Ramos (cell line): ENCODE data around the gene KIF1A.

Source experiments
- in situ Hi-C: fragments of 300-500 bp; cut with MboI; formaldehyde crosslinking; loops from one replicate; pipeline ENCODE4 v1.14.3; 2022; ENCODE audit warnings: low sequenced_read_pairs; ENCODE audit not compliant: unreplicated experiment

The KIF1A gene

DNA sequence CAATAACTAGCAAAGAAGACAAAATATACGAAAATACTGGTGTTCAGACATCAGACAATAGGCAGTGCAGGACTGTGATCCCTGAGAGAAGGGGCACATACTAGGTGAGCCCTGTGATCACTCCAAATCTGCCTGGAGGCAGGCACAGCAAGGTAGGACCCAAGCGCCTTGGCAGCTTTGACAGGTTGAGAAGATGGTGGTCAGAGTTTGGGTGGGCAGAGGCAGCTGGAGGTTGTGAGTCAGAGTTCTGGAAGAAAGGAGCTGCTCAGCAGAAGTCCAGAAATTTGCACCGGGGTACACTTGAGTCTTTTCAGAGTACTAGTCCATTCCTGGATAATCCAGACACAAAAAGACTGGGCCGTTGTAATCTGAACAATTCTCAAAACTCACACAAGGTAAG is 14.0 kb downstream of the KIF1A start:
- in situ Hi-C loops: no loop called here

GRCh38 chr2:240803191-240803590 is 16.8 kb downstream of the KIF1A start:
- in situ Hi-C loops: no loop called here

DNA sequence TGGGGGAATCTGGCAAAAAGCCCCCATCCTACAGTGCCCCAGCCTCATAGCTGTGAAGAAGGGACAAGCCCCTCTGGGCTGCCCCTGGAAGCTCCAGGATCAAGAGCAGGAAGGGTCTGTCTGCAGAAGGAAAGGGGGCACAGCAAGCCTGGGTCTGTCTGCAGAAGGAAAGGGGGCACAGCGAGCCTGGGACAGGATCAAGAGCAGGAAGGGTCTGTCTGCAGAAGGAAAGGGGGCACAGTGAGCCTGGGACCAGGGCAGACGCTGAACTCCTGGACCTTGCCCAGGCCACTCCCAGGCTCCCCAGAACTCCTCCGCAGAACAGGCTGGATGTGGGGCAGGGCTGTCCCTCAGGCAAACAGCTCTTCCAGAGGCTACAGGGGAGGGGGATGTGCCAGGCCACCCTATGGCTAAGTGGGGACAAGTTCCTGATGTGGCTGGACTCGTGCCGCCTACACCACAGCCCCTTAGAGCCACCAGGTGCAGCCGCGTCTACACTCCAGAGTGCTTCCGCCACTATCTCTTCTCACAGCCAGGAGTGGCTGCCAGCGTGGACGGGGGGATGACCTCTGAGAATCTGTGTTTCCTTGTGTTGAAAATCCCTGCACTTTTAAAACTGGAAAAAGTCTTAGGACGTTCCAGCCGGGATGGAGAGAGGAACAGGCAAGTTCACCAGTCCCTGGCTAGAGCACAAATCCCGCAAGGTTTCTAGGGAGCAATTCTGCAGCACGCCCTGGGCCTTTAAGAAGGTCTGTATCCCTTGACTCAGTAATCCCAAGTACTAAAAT is 20.8 kb downstream of the KIF1A start:
- in situ Hi-C loops: no loop called here

DNA sequence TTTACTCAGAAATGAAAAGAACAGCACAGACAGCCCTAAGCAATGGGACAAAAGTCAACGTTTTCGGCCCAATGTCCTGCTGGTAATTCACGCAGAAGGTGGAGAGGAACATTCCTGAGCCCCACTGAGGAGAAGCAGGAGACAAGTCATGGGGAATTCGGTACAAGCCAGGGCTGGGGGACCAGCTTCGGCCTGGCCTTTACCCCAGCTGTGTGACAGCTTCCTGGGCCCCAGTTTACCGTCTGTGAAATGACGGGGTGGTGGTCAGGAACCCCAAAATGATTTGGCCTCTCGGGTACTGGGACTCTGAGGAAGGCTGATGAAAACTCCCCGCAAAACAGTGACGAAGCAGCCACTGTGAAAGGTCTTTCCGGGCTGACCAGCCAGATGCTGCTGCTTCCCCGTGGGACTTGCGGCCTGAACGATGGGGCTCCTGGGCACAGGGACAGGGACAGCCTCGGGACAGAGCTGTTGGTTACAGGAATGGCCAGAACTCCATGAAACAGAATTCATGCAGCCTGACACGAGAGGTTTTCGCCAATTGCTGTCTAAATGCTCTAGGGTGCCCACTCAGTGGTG is 21.6 kb downstream of the KIF1A start:
- in situ Hi-C loops: no loop called here

- in situ Hi-C loops: no loop called here
Observed at GRCh38 chr2:240797914-240798313, 22.1 kb downstream of the KIF1A start.

- in situ Hi-C loops: no loop called here
Observed at GRCh38 chr2:240797500-240797895, 22.5 kb downstream of the KIF1A start.

DNA sequence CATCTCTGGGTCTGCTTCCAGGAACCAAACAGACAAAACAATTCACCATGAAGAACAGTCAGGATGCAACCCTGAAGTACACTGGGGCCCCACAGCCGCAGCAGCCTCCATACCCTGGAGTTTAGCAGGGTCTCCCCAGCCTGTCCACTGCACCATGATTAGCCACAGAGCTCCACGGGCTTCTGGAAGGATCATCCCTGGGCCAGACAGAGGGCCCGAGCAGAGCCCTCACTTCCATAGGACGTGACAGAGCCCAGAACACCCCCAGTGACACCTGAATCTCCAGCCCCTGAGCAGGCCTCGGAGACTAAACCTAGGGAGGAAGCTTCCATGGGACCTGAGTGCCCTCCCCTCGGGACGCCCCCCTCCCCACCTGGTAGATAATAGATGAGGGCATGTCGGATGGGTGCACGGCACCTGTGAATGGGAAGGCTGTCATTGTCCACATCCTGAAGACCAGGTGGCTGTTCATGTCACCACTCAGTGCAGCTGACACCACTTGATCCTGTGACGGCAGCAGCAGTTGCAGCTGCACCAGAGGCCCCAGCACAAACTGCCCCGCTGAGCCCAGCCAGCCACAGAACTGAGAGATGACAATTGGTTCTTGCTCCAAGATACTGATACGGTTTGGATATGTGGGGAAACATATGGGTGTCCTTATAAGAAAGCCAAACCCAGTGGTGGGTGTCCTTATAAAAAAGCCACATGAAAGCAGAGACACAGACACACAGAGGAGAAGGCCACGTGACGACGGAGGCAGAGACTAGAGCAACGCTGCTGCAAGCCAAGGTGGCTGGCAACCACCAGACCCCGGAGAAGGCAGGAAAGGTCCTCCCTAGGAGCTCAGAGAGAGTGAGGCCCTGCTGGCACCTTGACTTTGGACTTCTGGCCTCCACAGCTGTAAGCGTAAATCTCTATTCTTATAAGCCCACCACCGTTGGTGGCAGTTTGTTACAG is 23.2 kb downstream of the KIF1A start:
- in situ Hi-C loops: no loop called here

DNA sequence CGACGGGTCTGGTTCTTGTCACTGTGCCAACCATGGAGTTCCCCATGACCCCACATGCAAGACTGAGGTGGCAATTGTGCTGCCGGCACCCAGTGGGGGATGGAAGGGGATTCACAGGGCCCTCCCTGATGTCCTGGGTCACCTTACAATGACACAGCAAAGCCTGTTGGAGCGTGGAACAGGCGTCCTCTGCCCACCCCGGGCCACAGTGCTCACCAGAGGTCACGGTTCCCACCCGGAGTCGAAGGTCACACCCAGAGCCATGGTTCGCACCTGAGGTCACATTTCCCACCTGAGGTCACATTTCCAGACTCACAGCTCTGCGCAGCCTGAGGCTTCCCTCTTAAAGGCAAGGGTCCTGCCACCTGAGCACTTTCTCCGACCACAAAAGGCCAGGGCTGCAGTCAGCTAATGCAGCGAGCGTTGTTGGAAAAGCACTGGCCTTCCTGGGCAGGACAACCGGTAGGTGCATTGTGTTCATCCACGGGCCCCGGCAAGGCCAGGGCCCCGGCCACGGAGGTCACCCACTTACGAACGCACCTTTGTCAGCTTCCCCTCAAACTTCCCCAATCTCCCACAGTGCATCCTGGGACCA is 24.0 kb downstream of the KIF1A start:
- in situ Hi-C loops: no loop called here

- in situ Hi-C loops: no loop called here
Observed at GRCh38 chr2:240795454-240795853, 24.6 kb downstream of the KIF1A start.

GRCh38 chr2:240794178-240794721 is 25.8 kb downstream of the KIF1A start:
- in situ Hi-C loops: no loop called here

GRCh38 chr2:240793313-240794177 is 26.5 kb downstream of the KIF1A start:
- in situ Hi-C loops: no loop called here

DNA sequence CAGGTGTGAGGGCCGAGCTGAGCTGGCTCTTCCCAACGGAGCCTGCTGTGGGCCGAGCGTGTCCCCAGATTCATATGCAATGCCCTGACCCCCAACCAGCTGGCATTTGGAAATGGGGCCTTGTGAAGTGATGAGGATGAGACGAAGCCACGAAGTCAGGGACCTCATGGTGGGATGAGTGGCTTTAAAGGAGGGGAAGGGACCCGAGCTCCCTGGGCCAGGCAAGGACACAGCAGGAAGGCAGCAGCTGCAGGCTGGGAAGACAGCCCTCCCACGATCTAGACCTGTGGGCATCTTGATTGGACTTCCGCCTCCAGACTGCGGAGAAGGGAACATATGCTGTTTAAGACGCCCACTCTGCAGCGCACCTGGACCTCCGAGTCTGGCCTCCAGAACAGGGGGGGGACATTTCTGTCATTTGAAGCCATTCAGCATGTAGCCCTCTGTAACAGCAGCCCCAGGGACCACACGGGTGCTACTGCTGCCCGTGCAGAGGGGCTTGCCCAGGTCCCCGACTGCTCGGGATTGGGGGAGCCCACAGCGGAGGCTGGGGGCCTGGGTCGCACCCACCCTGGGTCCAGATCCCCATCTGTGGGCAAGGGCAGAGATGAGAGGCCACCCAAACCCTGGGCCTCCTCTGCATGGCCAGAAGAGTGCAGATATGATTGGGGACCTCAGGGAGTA is 27.2 kb downstream of the KIF1A start:
- in situ Hi-C loops: no loop called here

DNA sequence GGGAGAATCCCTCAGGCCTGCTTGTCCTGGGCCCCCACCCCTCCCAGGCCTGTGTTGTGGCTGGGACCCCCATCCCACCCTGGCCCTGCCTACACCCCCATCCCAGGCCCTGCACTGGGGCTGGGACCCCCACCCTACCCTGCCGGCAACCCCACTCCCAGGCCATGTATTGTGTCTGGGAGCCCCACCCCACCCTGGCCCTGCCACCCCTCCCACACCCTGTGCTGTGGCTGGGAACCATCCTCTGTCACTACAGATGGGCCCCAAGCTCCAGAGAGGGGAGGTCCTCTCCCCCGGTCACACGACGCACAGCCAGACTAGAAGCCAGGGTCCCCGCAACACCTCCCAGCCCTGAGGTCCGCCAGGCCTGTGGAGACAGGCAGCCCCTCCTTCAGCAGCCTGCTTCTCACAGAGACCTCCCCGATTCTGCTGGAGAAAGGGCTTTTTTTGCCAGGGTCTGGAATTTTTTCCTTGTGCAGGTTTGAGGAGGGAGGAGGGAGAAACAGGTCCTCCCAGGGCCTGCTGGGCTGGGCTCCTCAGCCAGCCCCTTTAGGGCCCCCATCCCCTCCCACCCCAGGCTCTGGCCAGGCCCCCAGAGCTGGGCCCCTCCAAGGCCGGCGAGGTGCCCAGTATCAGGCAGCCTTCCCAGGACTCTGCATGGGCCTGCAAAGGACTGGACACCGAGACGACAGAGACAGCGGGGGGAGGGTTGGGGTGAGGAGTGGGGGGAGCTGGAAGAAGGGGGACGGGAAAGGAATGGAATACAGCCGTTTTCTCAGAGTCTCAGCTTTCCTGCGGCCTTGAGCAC is 28.0 kb downstream of the KIF1A start:
- in situ Hi-C loops: no loop called here

DNA sequence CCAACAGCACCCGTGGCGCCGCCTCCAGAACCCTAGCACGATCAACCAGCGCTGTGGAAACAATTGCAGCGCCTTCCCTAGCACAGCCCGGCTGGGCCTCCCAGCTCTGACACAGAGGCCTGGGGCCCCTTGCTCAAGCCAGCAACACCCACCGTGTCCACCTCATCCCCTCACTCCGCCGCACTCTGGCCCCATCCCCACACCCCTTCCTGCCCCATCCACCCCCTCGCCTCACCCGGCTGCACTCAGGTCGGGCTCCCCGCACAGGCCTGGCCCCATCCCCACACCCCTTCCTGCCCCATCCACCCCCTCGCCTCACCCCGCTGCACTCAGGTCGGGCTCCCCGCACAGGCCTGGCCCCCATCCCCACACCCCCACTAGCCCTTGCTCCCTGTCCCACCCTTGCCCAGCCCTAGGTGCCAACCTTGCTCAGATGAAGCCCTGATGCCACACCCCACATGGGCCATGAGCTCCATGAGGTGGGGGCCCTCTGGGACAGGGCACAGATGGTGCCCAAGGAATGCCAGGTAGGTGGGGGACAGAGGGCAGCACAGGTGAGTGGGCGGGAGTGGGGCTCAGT is 28.7 kb downstream of the KIF1A start:
- in situ Hi-C loops: no loop called here

DNA sequence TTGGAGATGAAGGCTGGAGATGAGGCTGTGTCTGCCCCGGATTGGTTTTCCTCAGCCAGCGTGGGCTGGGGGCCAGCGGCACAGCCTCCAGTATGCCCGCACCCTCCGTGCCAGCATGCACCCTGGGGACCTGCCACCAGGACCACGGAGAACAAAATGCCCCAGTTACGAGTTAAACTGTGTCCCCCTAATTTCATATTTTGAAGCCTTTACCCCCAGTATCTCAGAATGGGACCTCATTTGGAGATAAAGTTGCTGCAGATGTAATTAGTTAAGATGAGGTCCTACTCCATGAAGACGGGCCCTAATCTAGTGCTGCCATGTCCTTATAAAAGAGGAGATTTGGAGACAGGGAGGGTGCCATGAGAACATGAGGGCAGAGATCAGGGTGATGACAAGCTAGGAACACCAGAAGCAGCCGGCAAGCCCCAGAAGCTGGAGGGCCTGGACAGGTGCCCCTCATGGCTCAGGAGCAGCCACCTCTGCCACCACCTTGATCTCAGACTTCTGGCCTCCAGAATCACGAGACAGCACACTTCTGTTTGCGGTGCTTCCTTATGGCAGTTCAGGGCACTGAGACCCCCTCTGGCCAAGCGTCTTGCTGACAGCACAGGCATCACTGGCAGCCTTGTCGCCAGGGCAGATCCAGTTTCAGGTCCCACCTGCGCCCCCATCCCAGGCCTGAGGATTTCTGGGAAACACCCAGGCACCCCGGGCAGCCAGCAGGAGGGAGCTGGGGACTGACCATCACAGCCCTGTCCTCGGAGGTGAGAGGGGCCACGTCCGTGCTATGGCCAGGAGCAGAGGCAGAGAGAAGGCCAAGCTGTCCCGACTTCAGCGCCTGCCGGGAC is 29.4 kb downstream of the KIF1A start:
- in situ Hi-C loops: no loop called here

- in situ Hi-C loops: no loop called here
Observed at GRCh38 chr2:240789501-240790369, 30.3 kb downstream of the KIF1A start.
